ENCODE results near the gene PLXNA2.

Gene PLXNA2

DNA sequence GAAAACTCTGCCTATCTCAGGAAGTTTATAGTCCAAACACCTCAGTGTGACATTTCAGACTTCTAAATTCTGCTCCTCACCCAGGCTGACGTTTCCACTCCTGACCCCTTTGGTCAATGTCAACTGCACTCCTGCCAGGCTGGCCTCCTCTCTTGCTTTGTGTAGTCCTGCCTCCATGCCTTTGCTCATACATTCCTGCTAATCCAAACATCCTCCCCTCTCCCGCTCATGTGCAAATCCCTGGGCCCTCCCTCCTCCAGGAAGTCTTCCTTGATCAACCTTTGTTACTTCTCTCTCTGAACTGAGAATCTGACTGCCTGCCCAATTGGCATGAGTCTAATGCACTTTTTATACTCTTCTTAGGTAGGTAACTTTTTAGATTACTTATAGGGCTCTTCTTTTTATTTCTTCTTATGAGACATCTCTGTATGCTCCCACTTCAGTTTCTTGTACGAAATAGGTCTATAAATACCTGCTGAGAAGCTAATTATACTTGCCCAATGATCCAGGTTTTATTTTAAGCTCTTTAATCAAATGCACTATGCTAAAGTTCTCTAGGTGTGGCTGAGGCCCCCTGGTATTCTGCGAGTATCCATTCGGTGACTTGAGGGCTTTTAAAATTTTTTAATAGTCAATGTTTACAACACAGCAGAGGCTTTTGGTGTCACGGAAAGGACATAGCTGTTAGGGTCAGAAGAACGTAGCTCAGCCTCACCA, 128.1 kb downstream of the PLXNA2 start:
- TF ChIP-seq CTCF (IDR thresholded peaks at IDR 0.05; ENCODE audit: borderline replicate concordance, extremely low read depth, low read length, poor library complexity, severe bottlenecking) = no peak
- no peak for TF ChIP-seq EZH2 (IDR thresholded peaks at IDR 0.05; ENCODE audit: borderline replicate concordance, low read depth, low read length, severe bottlenecking)
- DNase-seq = no peak
- no peak overlapping the region for H3K4me2 ChIP-seq (ENCODE audit: insufficient read depth, low read length)
- no peaks in the 10 kb centered on the region for H3K36me3 ChIP-seq (ENCODE audit: insufficient read depth, low read length)
- no peaks in the 10 kb centered on the region for H4K20me1 ChIP-seq (ENCODE audit: insufficient read depth, low read length)
- ATAC-seq (ENCODE audit: insufficient read depth, low read depth) = no peak
- H3K27me3 ChIP-seq (ENCODE audit: insufficient read depth, low read length, poor library complexity) = peaks cover 3% of the 10 kb centered on the region
- H3K9ac ChIP-seq (ENCODE audit: low read depth, low read length) = no peak overlapping the region
- H3K27ac ChIP-seq (ENCODE audit: low read length) = no peak overlapping the region
- no peaks in the 10 kb centered on the region for H3K9me3 ChIP-seq (ENCODE audit: insufficient read depth, low read length, severe bottlenecking)
- no peak overlapping the region for H2AFZ ChIP-seq (ENCODE audit: low read depth, low read length)
- H3K4me1 ChIP-seq (ENCODE audit: insufficient read depth, low read length) = no peaks in the 10 kb centered on the region
- H3K4me3 ChIP-seq (ENCODE audit: low read depth in 1 of 2, low read length in 2 of 2) = no peak overlapping the region
- no peaks in the 10 kb centered on the region for H3K79me2 ChIP-seq (ENCODE audit: insufficient read depth, low read length)

- H3K4me2 ChIP-seq (ENCODE audit: insufficient read depth, low read length) = no peak overlapping the region
- H3K4me3 ChIP-seq (ENCODE audit: low read depth in 1 of 2, low read length in 2 of 2) = no peak overlapping the region
- peaks cover 21% of the 10 kb centered on the region for H3K27me3 ChIP-seq (ENCODE audit: insufficient read depth, low read length, poor library complexity)
- H3K9ac ChIP-seq (ENCODE audit: low read depth, low read length) = no peak overlapping the region
- TF ChIP-seq EZH2 (IDR thresholded peaks at IDR 0.05; ENCODE audit: borderline replicate concordance, low read depth, low read length, severe bottlenecking) (no peak), CTCF (IDR thresholded peaks at IDR 0.05; ENCODE audit: borderline replicate concordance, extremely low read depth, low read length, poor library complexity, severe bottlenecking) (no peak)
- H3K9me3 ChIP-seq (ENCODE audit: insufficient read depth, low read length, severe bottlenecking) = no peaks in the 10 kb centered on the region
- no peaks in the 10 kb centered on the region for H3K4me1 ChIP-seq (ENCODE audit: insufficient read depth, low read length)
- H2AFZ ChIP-seq (ENCODE audit: low read depth, low read length) = no peak overlapping the region
- no peaks in the 10 kb centered on the region for H3K36me3 ChIP-seq (ENCODE audit: insufficient read depth, low read length)
- ATAC-seq (ENCODE audit: insufficient read depth, low read depth) = no peak
- no peaks in the 10 kb centered on the region for H3K79me2 ChIP-seq (ENCODE audit: insufficient read depth, low read length)
- no peaks in the 10 kb centered on the region for H4K20me1 ChIP-seq (ENCODE audit: insufficient read depth, low read length)
- no peak overlapping the region for H3K27ac ChIP-seq (ENCODE audit: low read length)
- DNase-seq = no peak
Observed at GRCh38 chr1:208113011-208113410, 131.2 kb downstream of the PLXNA2 start.

GRCh38 chr1:208112401-208112800, 131.8 kb downstream of the PLXNA2 start:
- no peaks in the 10 kb centered on the region for H3K4me1 ChIP-seq (ENCODE audit: insufficient read depth, low read length)
- ATAC-seq (ENCODE audit: insufficient read depth, low read depth) = no peak

More at GRCh38 chr1:208112401-208112800, 131.8 kb downstream of the PLXNA2 start:
- no peak overlapping the region for H3K27ac ChIP-seq (ENCODE audit: low read length)
- no peaks in the 10 kb centered on the region for H3K9me3 ChIP-seq (ENCODE audit: insufficient read depth, low read length, severe bottlenecking)
- peaks cover 22% of the 10 kb centered on the region for H3K27me3 ChIP-seq (ENCODE audit: insufficient read depth, low read length, poor library complexity)
- TF ChIP-seq CTCF (IDR thresholded peaks at IDR 0.05; ENCODE audit: borderline replicate concordance, extremely low read depth, low read length, poor library complexity, severe bottlenecking) (no peak), EZH2 (IDR thresholded peaks at IDR 0.05; ENCODE audit: borderline replicate concordance, low read depth, low read length, severe bottlenecking) (no peak)
- no peak overlapping the region for H3K4me3 ChIP-seq (ENCODE audit: low read depth in 1 of 2, low read length in 2 of 2)
- no peak overlapping the region for H3K4me2 ChIP-seq (ENCODE audit: insufficient read depth, low read length)
- no peaks in the 10 kb centered on the region for H4K20me1 ChIP-seq (ENCODE audit: insufficient read depth, low read length)
- H3K9ac ChIP-seq (ENCODE audit: low read depth, low read length) = no peak overlapping the region
- H3K79me2 ChIP-seq (ENCODE audit: insufficient read depth, low read length) = no peaks in the 10 kb centered on the region
- no peaks in the 10 kb centered on the region for H3K36me3 ChIP-seq (ENCODE audit: insufficient read depth, low read length)
- DNase-seq = no peak
- no peak overlapping the region for H2AFZ ChIP-seq (ENCODE audit: low read depth, low read length)
